BLaER1 treated with 17β-estradiol and CSF1 and Interleukin-3, amounts not matched to agents 10 nM and 100 nM (cell line): Measurements from ENCODE around the gene IFNL1.

Source experiments
- H3K27ac ChIP-seq, 11 experiments: shearing (Covaris generic); formaldehyde crosslinking; 2 replicates each; pipeline ENCODE4 v1.8.1; 2022
- H3K27me3 ChIP-seq, 11 experiments: shearing (Covaris generic); formaldehyde crosslinking; 2 replicates each; pipeline ENCODE4 v1.8.1; 2022
- H3K36me3 ChIP-seq, 11 experiments: shearing (Covaris generic); formaldehyde crosslinking; 2 replicates each; pipeline ENCODE4 v1.8.1; 2022
- H3K4me1 ChIP-seq, 10 experiments: shearing (Covaris generic); formaldehyde crosslinking; 2 replicates each; pipeline ENCODE4 v1.8.1; 2022
- H3K4me2 ChIP-seq, 11 experiments: shearing (Covaris generic); formaldehyde crosslinking; 2 replicates each; pipeline ENCODE4 v1.8.1; 2022
- H3K4me3 ChIP-seq, 10 experiments: shearing (Covaris generic); formaldehyde crosslinking; 2 replicates each; pipeline ENCODE4 v1.8.1; 2022
- H3K9ac ChIP-seq, 11 experiments: shearing (Covaris generic); formaldehyde crosslinking; 2 replicates each; pipeline ENCODE4 v1.8.1; 2022
- H3K9me3 ChIP-seq, 11 experiments: shearing (Covaris generic); formaldehyde crosslinking; replicated peaks in 1 of 11; 2 replicates each; pipeline ENCODE4 v1.8.1; 2022
- H4K20me1 ChIP-seq, 11 experiments: shearing (Covaris generic); formaldehyde crosslinking; 2 replicates each; pipeline ENCODE4 v1.8.1; 2022
- Cebpa-rat ChIP-seq, 11 experiments: shearing (Covaris generic); IDR thresholded peaks; 2 replicates each; pipeline ENCODE4 v1.8.1; 2022

Gene IFNL1

GRCh38 chr19:39282021-39282420 lies 14.2 kb upstream of the IFNL1 start:
- Histone ChIP-seq H3K4me1 (peaks cover 0 to 9% (median 0%) of the 10 kb centered on the region in 10 experiments; a peak in 5 of 20 replicates), H3K9me3 (peaks cover 15 to 39% (median 33%) of the 10 kb centered on the region in 11 experiments), H3K4me2 (no peak overlapping the region), H4K20me1 (no peaks in the 10 kb centered on the region), H3K36me3 (no peaks in the 10 kb centered on the region), H3K9ac (no peak overlapping the region), H3K27me3 (no peaks in the 10 kb centered on the region), H3K4me3 (no peak overlapping the region), H3K27ac (no peak overlapping the region)
- TF ChIP-seq Cebpa-rat (IDR thresholded peaks at IDR 0.05), result no peak

GRCh38 chr19:39284032-39284431 lies 12.2 kb upstream of the IFNL1 start:
- no peaks in the 10 kb centered on the region for H3K27me3 ChIP-seq
- no peak overlapping the region for H3K27ac ChIP-seq
- peaks cover 15 to 39% (median 33%) of the 10 kb centered on the region in 11 experiments for H3K9me3 ChIP-seq
- H4K20me1 ChIP-seq, result no peaks in the 10 kb centered on the region
- peaks cover 0 to 20% (median 0%) of the 10 kb centered on the region in 10 experiments; a peak in 5 of 20 replicates for H3K4me1 ChIP-seq
- no peak overlapping the region for H3K4me2 ChIP-seq
- H3K4me3 ChIP-seq, result no peak overlapping the region
- no peaks in the 10 kb centered on the region for H3K36me3 ChIP-seq
- no peak overlapping the region for H3K9ac ChIP-seq
- TF ChIP-seq Cebpa-rat (IDR thresholded peaks at IDR 0.05), result no peak

GRCh38 chr19:39293394-39293793 lies 2.8 kb upstream of the IFNL1 start:
- no peak for TF ChIP-seq Cebpa-rat (IDR thresholded peaks at IDR 0.05)
- no peak overlapping the region for H3K9ac ChIP-seq
- H3K4me3 ChIP-seq, result no peak overlapping the region
- H3K4me1 ChIP-seq, result peaks cover 0 to 12% (median 7%) of the 10 kb centered on the region in 10 experiments; a peak in 8 of 20 replicates
- peaks cover 0 to 11% (median 0%) of the 10 kb centered on the region in 11 experiments; a peak in 3 of 22 replicates for H3K9me3 ChIP-seq
- no peak overlapping the region for H3K27ac ChIP-seq
- H3K36me3 ChIP-seq, result no peaks in the 10 kb centered on the region
- H3K27me3 ChIP-seq, result no peaks in the 10 kb centered on the region
- no peak overlapping the region for H3K4me2 ChIP-seq
- no peaks in the 10 kb centered on the region for H4K20me1 ChIP-seq

- Histone ChIP-seq H3K36me3 (no peaks in the 10 kb centered on the region), H3K9me3 (no peaks in the 10 kb centered on the region), H3K4me3 (no peak overlapping the region), H4K20me1 (no peaks in the 10 kb centered on the region), H3K4me1 (peaks cover 0 to 8% (median 7%) of the 10 kb centered on the region in 10 experiments; a peak in 8 of 20 replicates), H3K27ac (no peak overlapping the region), H3K4me2 (no peak overlapping the region), H3K27me3 (no peaks in the 10 kb centered on the region), H3K9ac (no peak overlapping the region)
- no peak for TF ChIP-seq Cebpa-rat (IDR thresholded peaks at IDR 0.05)
These were observed 699 bp downstream of the IFNL1 start for GRCh38 chr19:39296906-39297305.

GRCh38 chr19:39297931-39298634 lies 1.9 kb downstream of the IFNL1 start:
- Histone ChIP-seq H4K20me1 (no peaks in the 10 kb centered on the region), H3K4me3 (no peak overlapping the region), H3K27ac (no peak overlapping the region), H3K9me3 (no peaks in the 10 kb centered on the region), H3K9ac (peak overlapping the region in 1 of 11 experiments; percentile 17; a peak in 2 of 22 replicates), H3K36me3 (no peaks in the 10 kb centered on the region), H3K4me1 (peaks cover 0 to 8% (median 7%) of the 10 kb centered on the region in 10 experiments; a peak in 8 of 20 replicates), H3K27me3 (no peaks in the 10 kb centered on the region), H3K4me2 (peak overlapping the region in 3 of 11 experiments; percentile 5 to 32 (median 11); a peak in 2 of 22 replicates)
- TF ChIP-seq Cebpa-rat (IDR thresholded peaks at IDR 0.05), result no peak

GRCh38 chr19:39299404-39299803 lies 3.2 kb downstream of the IFNL1 start:
- H3K36me3 ChIP-seq, result no peaks in the 10 kb centered on the region
- H3K9me3 ChIP-seq, result no peaks in the 10 kb centered on the region
- no peak overlapping the region for H3K4me3 ChIP-seq
- peaks cover 0 to 8% (median 7%) of the 10 kb centered on the region in 10 experiments; a peak in 8 of 20 replicates for H3K4me1 ChIP-seq
- no peaks in the 10 kb centered on the region for H4K20me1 ChIP-seq
- no peak for TF ChIP-seq Cebpa-rat (IDR thresholded peaks at IDR 0.05)
- no peak overlapping the region for H3K27ac ChIP-seq
- H3K27me3 ChIP-seq, result no peaks in the 10 kb centered on the region
- H3K9ac ChIP-seq, result no peak overlapping the region
- H3K4me2 ChIP-seq, result no peak overlapping the region

- Histone ChIP-seq H3K9ac (no peak overlapping the region), H3K27me3 (no peaks in the 10 kb centered on the region), H3K36me3 (no peaks in the 10 kb centered on the region), H3K4me2 (no peak overlapping the region), H3K4me1 (peaks cover 0 to 9% (median 8%) of the 10 kb centered on the region in 10 experiments; a peak in 14 of 20 replicates), H4K20me1 (peaks cover 0 to 4% (median 0%) of the 10 kb centered on the region in 11 experiments; a peak in 3 of 22 replicates), H3K9me3 (no peaks in the 10 kb centered on the region), H3K27ac (no peak overlapping the region), H3K4me3 (no peak overlapping the region)
- TF ChIP-seq Cebpa-rat (IDR thresholded peaks at IDR 0.05), result no peak
These were observed 3.6 kb downstream of the IFNL1 start for GRCh38 chr19:39299832-39300231.

GRCh38 chr19:39301021-39301420 lies 4.8 kb downstream of the IFNL1 start:
- no peak for TF ChIP-seq Cebpa-rat (IDR thresholded peaks at IDR 0.05)
- Histone ChIP-seq H4K20me1 (peaks cover 0 to 11% (median 0%) of the 10 kb centered on the region in 11 experiments; a peak in 3 of 22 replicates), H3K36me3 (no peaks in the 10 kb centered on the region), H3K4me1 (peaks cover 6 to 21% (median 19%) of the 10 kb centered on the region in 10 experiments; a peak in 18 of 20 replicates), H3K4me3 (no peak overlapping the region), H3K9me3 (no peaks in the 10 kb centered on the region), H3K27me3 (no peaks in the 10 kb centered on the region), H3K27ac (no peak overlapping the region), H3K4me2 (no peak overlapping the region), H3K9ac (no peak overlapping the region)

GRCh38 chr19:39301562-39301961 lies 5.4 kb downstream of the IFNL1 start:
- Histone ChIP-seq H3K4me2 (no peak overlapping the region), H3K9me3 (no peaks in the 10 kb centered on the region), H3K27ac (no peak overlapping the region), H4K20me1 (peaks cover 0 to 11% (median 0%) of the 10 kb centered on the region in 11 experiments; a peak in 3 of 22 replicates), H3K36me3 (peaks cover 0 to 4% (median 0%) of the 10 kb centered on the region in 11 experiments; a peak in 1 of 22 replicates), H3K4me1 (peaks cover 6 to 23% (median 20%) of the 10 kb centered on the region in 10 experiments; a peak in 18 of 20 replicates), H3K4me3 (no peak overlapping the region), H3K27me3 (no peaks in the 10 kb centered on the region), H3K9ac (no peak overlapping the region)
- TF ChIP-seq Cebpa-rat (IDR thresholded peaks at IDR 0.05), result no peak
